AG10803 (cell line): ENCODE measurements around the gene TMEM140.

ENCODE experiments used
- DNase-seq: peaks from one replicate; pipeline ENCODE4 v3.0.0; 2010; ENCODE audit warnings: low read depth
- H3K4me3 ChIP-seq: 2 replicates; pipeline ENCODE4 v1.5.1; 2011; ENCODE audit warnings: mild to moderate bottlenecking, low read length, control low read depth
- TF ChIP-seq, protein P1 (sequence below): conservative IDR thresholded peaks from 2 replicates; pipeline ENCODE4 v1.5.1; 2011; ENCODE audit warnings: mild to moderate bottlenecking, low read length, control low read depth, inconsistent platforms

The TMEM140 gene

DNA sequence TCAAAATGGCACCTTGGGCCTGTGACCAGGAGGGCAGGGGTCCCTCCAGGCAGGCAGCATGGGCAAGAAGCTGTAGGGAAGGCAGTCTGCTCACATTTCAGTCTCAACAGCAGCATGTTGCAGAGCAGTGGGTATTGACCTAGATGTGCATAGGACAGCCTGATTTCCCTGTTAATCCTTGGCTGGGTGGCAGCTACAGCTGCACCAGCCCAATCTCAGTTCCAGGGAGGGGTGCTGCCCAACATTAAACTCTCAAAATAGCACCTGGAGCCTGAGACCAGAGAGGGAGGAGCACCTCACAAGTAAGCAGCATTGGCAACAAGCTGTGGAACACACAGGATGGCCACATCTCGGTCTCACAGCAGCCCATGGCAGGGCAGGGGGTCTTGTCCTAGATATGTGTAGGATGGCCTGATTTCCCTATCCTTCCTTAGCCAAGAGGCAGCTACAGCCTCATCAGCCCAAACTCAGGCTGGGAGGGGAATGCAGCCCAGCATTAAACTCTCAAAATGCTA, 10.3 kb downstream of the TMEM140 start:
- TF ChIP-seq, protein P1, sequence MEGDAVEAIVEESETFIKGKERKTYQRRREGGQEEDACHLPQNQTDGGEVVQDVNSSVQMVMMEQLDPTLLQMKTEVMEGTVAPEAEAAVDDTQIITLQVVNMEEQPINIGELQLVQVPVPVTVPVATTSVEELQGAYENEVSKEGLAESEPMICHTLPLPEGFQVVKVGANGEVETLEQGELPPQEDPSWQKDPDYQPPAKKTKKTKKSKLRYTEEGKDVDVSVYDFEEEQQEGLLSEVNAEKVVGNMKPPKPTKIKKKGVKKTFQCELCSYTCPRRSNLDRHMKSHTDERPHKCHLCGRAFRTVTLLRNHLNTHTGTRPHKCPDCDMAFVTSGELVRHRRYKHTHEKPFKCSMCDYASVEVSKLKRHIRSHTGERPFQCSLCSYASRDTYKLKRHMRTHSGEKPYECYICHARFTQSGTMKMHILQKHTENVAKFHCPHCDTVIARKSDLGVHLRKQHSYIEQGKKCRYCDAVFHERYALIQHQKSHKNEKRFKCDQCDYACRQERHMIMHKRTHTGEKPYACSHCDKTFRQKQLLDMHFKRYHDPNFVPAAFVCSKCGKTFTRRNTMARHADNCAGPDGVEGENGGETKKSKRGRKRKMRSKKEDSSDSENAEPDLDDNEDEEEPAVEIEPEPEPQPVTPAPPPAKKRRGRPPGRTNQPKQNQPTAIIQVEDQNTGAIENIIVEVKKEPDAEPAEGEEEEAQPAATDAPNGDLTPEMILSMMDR = no peak

DNA sequence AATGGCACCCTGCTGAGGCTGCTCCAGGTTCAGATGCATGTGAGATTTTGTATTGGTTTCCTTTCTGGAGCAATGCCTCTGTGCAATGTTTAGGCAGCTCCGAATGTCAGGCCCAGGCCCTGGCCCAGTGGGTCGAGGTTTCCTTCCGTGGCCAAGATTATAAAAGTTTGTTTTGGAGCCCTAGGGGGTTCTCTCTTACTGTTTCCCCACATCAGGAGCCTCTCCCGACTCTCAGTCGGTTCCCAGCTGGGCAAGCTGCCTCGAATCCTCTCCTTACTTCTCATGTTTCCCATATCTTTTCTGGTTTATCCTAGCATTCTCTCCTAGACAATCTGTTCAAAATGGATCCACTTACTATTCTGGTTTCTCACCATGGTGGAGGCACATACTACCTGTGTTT, 11.0 kb downstream of the TMEM140 start:
- TF ChIP-seq, protein P1 = no peak

More for the DNA sequence above, 10.3 kb downstream of the TMEM140 start:
- H3K4me3 ChIP-seq = no peak overlapping the region
- DNase-seq = no peak

DNA sequence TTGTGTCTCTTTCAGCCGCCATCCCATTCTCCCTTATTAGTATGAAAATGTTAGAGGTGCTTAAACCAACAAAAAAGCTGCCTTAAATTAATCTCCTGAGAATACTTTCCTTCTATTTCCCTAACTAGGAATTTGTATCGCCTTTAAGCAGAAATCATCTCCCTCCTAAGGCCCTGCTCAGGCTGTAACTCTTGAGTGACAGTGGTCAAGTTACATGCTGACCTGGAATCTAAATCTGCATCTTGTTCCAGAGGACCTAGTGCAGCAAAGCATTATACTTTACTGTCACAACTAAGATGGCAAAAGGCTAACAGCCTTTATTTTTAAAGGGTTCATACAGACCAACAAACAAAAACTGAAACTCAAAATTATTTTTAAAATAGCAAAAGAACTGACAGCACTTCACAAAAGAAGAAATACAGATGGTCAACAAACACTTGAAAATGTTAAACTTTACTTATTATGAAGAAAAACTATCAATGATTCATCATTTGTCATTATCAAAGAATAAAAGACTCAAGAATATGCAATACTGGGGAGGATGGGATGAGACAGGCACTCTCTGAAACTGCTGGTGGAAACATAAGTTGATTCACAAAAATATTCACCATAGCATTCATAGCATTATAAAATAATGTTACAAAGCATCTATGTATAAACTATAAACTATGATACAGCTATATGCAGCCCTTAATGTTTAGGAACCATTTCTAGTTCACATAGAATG, 11.7 kb downstream of the TMEM140 start:
- TF ChIP-seq, protein P1 = no peak
- H3K4me3 ChIP-seq = no peak overlapping the region
- no peak for DNase-seq

More for the DNA sequence above, 11.0 kb downstream of the TMEM140 start:
- no peak overlapping the region for H3K4me3 ChIP-seq
- DNase-seq = no peak

DNA sequence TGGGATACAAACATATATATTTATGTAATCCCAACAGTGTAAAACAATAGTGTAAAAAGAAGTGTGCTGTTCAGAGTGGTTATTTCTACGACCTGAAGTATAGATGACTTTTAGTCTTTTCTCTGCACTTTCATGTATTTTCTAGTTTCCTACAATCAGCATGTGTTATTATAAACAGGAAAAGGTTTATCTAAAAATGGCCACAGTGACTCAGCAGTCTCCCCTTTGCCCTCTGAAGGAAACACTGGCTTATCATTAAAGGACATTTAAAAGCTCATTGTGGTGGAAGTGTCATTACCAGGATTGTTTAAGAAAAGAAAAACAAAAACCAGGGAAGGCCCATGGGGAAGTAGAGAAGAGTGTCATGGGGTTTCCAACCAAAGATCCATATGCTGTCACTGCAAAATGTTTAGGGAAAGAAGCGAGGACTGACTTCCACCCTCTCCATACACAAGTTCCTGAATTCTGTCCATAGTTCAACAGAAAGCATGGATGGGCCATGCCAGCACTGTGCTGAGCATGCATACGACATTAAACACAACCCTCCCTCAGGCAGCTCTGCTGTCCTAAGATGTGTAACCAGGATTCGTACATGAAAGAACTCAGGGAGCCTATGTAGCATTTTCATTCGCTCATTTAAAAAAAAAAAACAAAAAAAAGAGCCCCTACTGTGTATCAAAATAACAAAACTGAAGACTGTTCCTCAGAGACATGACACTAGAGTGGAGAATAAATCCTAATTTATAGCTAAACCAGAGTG, 12.4 kb downstream of the TMEM140 start:
- TF ChIP-seq, protein P1 = no peak
- H3K4me3 ChIP-seq = no peak overlapping the region
- no peak for DNase-seq

DNA sequence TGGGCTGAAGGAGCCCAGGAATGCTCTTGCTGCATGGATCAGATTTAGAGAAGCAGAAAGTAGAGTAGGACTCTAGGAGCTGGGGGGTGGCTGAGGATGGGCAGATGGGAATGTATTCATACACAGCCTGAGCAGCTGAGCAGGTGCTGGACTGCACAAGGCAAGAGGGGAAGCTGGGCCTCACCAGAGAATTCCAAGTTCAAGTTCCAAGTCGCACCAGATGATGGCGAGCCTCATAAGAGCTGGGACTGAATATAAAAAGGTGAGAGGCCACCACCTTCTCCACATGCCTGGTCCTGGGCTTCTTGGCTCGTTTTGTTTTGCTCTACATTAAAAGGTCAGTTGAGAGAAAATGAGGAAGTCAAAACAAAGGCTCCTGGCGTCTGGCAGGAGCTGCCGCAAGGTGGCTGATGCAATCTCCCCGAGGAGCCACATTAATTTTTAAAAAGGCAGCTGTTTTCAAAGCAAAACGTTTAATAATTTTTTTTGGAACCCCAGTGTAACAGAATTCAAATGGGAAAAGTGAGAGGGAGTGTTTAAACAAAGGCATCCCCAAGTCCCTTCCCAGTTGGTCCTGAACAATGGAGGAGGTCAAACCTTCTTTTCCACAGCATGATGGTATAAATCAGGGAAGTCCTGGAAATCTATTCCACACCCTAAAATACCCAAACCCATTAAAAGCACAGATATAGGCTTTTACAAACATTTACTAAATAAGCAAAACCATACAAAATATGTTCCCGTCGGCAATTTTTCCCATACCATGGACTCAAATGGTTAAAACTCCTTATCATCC, 13.2 kb downstream of the TMEM140 start:
- no peak overlapping the region for H3K4me3 ChIP-seq
- TF ChIP-seq, protein P1 = no peak
- DNase-seq = no peak

DNA sequence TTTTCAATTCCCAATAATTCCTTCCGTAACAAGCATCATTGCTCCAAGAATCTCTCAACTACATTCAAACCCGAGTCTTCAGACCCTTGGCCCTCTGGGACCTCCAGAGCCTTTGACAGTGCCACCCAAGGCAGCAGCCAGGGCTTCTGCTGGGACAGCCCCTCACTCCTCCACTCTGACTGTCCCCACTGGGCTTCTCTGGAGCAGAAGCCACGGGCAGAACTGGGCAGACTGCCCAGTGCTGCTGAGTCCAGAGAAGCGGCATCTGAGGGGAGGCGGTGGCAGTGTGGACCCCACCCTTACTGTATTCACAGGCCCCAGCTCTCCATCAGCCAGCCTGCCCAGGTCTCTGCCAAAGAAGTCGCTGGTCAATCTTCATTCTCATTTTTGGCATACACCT, 13.8 kb downstream of the TMEM140 start:
- no peak for DNase-seq
- no peak overlapping the region for H3K4me3 ChIP-seq
- TF ChIP-seq, protein P1 = no peak
